Hematopoietic multipotent progenitor cell treated with erythropoietin and hydrocortisone succinate and interleukin-3 and kit ligand, for 17 days (in vitro differentiated cells): ENCODE data around the gene SEPTIN11.
"Not testable (repeated sequence)": the region's sequence is repeated elsewhere in the genome, so short reads cannot be mapped to it uniquely, and the experiment has no call there.

Experiments used
- DNase-seq: peaks from one replicate; pipeline ENCODE4 v3.0.0-alpha.2; 2015; ENCODE audit warnings: low spot score

The SEPTIN11 gene

DNA sequence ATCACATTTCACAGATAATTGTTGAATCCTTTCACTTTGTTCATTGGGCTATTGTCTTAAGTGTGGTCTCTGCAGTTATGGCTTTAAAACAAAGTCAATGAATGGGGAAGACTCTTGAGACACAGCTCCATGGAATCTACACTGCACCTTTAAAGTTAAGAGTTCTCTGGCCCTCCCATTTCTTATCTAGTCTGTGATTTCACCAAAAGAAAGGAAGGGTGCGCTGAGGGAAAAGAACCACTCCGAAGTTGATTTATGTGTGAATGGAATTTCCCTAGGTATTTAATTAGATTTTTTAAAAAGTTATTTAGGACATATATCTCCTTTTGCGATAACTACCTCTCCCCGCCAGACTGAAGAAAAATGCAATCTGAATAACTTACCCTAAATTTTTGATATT, 2.5 kb downstream of the SEPTIN11 start:
- DNase-seq: no peak

DNA sequence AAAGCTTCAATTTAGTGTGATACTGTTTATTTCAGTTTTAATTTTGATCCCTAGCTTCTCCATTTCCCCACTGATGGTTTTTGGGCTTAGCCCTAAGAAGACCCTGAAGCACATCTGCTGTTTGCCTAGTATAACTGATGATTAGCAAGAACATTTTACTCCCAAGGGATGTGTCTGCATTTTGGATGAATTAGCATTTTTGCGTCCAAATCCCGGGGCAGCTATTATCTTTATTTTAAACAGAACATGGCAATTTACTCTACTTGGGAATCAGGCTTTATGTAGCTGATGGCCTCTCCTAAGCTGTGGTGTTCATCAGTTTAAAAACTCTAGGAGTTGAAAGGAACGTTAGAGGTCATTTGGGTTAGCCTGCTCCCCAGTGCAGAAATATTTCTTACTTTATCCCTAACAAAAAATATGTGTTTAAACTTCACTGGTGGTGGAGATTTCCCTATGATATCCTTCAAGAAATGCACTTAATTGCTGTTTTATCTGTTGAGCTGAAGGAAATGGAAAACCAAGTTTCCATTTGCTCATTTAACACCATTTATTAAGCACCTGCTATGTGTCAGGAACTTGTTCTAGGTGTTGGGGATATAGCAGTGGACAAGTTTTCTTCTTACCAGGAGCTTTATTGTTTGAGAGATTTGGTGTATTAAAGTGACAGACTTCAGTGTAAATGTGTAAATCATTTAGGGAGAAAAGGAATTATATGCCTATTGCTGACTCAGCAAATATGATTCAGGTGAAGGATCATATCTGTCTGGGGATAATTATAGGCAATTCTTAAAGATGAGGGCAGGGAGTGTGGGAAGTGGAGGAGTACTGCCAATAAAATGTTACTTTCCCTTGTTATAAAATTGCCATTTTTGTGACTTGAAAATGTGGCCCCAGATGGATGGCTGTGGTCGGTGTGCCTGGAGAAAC, 3.4 kb downstream of the SEPTIN11 start:
- no peak for DNase-seq

DNA sequence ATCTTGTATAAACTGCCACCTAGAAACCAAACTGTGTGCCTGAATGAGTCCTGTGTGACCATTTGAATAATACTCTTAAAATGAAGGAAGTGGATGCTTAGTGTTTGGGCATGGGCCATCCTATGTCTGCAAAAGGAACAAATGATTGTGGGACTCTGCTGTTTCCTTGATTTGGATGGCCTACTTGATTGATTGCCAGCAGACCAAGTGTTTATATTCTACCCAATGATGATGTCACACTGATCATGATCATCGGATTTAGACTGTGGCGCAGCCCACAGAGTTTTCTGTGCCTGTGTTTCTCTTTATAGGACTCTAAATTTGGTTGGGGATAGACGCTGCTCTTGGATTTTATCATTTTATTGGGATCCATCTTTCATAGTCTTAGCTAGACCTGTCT, 4.4 kb downstream of the SEPTIN11 start:
- no peak for DNase-seq

DNA sequence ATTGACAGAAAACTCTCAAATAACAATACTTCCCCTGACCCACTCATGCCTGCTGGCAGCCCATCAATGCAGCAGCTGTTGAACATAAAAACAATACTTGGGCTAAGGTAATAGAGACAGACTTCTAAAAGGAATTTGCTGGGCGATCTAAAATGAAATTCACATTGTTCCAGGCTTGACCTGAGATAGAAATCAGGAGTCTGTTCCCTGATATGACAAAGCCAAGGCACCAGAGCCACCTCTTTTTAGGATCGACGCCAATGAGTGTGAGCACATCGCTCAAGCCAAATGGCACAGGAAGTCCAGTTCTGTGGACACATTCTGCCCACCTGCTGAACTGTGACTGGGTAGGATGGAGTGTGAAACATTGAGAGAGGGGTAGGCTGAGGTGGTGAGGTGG, 4.9 kb downstream of the SEPTIN11 start:
- DNase-seq: no peak

DNA sequence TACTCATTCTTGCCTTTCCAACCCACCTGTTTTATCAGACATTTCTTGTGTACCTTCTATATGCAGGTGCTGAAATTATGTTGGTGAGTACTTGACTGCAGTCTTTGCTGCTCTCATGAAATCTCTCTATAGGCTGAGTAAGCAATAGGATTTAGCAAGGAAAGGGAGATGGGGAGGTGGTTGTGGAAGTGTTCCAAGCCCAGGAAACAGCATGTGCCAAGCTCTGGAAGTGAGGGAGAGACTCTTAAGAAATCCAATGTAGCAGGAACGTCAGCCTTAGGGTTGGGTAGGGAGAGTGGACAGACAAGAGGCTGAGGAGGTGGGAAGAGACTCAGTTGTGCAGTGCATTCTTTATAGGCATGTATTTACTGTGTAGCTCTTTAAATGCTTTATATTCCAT, 5.6 kb downstream of the SEPTIN11 start:
- no peak for DNase-seq

DNA sequence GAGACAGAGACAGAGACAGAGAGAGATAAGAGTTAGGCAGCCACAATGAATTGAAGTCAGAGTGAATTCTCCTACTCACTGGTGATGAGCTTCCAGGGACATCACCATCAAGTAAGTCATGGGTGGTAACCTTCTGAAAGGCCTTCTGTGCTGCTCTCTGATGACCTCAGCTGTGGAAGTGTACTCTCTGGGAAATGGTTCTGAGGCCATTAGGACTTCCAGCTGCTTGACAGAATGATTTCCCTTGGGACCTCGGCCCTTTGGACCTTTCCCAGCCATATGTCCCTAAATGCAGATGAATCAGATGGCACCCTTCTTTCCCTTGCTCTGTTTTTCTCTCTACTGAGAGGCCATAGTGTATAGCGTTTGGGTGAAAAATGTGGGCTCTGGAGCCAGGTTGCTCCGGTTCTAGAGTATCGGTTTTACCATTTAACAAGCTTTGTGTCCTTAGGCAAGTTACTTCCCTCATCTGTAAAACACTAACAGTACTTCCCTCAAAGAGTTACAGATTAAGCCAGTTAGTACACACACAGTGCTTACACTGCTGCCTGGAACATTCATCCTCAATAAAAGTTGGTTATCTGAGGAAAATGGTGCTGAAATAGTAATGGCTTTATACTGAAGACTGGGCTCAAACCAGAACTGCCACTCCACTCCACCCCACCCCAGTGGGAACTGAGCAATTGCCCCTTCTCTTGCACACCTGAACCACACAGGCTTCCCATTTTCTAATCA, 7.6 kb downstream of the SEPTIN11 start:
- no peak for DNase-seq

DNA sequence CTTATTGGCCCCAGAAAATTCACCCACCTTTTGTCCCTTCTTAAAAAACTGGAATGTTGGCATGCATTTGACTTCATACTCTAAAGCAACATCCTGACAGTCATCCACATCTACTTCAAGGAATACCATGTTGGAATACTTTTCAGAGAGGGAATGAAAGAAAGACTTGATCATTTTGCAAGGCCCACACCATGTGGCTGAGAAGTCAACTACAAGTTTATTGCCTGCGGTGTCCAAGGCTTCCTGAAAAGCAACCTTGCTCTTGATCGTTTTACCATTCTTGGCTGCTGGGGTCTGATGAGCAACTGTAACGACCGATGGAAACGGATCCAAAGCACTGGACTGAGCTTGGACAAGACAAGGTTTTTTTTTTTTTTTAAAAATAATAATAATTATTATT, 9.3 kb downstream of the SEPTIN11 start:
- no peak for DNase-seq

DNA sequence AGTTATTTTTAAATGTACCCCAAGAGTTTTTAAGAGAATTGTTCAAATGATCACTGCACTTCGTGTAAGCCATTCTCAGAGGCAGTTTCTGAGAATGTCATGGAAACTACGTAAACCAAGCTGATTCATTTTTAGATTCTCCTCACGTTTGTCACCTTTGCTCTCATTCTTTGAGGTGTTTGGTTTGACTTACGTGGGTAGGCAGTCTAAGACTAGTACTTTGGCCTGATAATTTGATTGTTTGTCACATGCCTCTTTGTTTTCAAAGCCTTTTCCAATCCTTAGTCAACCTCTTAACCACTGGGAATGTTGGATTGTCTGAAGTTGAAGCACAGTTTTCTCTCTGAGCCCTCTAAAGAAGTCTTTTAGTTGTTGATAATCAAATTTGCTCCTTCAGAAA, 10.5 kb downstream of the SEPTIN11 start:
- no peak for DNase-seq

DNA sequence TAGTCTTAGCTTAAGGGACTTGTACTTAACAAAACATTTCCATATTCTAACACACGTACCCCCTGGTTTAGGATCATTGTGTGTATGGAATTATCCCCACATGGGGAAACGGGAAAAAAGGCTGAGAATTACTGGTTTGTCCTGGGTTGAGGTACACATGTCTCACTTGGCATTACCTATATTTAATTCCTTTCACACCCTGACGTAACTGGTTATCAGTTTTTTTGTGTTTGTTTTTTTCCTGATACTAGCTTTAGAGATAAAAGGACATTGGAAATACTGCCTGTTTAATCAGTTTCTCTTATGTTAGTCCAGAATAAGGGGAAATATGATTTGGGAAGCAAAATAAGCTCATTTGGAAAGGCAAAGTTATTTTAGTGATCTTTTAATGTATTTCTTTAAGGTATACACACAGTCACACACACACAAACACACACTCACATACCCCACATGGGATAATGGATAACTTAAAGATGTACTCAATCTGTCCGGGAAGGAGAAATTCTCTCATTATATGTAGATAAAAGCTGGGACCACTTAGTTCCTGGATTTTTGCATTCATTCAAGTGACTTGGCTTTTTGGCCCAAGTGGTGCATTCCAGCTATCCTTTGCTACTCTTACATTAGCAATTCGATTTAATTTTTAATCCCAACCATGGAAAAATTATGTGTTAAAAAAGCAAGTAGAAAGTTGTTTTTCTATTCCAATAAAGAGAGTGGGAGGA, 13.0 kb downstream of the SEPTIN11 start:
- no peak for DNase-seq

DNA sequence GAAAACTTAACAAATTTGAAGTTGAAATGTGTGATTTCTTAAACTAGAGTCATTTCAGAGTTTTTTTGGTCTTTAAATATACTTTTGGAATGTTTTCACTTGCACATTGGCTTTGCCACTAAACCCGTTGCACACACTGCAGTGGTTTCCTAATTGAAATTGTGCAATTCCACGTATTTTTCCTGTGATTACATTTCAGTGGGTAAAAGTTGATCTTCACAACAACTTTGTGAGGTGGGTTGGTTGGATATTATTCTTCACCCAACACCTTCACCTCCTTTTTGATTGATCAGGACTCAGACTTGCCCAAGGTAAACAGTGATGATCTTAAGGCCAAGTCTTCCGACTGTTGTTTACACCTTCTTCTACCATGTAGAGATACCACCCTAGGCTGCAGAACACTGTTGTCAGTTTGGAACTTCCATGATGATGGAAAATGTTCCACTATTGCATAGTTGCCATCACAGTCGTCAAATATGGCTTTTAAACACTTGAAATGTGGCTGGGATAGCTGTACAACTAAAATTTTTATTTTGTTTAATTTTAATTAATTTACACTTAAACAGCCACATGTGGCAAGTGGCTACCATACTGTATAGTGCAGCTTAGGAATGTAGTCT, 13.7 kb downstream of the SEPTIN11 start:
- DNase-seq: no peak

DNA sequence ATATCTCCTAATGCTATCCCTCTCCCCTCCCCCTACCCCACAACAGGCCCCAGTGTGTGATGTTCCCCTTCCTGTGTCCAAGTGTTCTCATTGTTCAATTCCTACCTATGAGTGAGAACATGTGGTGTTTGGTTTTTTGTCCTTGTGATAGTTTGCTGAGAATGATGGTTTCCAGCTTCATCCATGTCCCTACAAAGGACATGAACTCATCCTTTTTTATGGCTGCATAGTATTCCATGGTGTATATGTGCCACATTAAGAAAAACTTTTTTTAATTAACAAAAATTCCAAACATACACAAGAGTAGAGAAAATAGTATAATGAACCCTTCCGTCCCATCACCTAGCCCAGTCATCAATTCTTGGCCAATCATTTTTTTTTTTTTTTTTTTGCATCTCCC, 14.4 kb downstream of the SEPTIN11 start:
- not testable (repeated sequence) for DNase-seq

DNA sequence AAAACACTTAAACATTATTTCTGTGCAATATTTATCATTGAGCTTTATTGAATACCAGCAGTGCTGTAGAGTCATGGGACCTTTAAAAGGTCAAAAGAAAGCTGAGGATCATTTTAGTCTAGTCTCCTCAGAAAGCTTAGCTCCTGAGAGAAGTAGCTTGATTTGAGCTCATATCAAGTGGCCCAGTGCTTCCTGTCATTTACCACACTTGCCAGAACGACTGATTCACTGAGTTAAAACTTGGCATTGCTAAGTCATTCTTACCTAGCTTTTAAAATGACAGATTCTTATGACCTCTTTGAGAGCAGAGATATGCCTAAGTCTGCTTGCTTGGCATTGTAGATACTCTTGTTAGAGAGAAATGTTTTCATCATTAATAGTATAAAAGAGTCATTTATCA, 15.2 kb downstream of the SEPTIN11 start:
- no peak for DNase-seq

DNA sequence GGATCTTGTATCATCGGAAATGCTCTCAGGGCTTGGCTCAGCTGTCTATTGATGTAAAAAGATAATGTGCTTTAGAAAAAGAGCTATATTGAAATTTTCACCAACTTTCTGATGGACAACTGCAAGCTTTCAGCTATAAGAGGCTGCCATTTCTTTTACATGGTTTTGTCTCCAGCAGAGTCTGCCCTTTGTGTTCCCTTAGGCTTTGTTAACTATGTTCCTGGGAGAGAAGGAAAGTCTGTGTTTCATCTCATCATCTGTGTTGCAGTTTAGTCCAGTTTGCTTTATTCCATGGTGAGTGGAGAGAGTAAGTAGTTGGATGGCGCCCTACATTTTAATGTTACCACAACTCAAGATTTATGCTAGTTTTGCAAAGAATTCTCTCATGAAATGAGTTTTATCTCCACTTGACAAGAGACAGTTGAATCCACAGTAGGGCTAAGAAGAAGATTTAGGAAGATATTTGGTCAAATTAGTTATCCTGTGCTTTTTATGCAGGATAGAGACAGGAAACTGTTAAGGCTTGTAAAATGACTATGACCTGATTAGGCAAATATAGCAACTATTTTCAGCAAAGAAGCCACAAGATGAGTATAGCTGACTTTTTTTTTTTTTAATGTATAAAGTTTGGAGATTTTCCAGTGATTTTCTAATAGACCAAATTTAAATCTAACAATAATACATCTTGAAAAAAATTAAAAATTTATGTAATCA, 16.5 kb downstream of the SEPTIN11 start:
- DNase-seq: no peak

DNA sequence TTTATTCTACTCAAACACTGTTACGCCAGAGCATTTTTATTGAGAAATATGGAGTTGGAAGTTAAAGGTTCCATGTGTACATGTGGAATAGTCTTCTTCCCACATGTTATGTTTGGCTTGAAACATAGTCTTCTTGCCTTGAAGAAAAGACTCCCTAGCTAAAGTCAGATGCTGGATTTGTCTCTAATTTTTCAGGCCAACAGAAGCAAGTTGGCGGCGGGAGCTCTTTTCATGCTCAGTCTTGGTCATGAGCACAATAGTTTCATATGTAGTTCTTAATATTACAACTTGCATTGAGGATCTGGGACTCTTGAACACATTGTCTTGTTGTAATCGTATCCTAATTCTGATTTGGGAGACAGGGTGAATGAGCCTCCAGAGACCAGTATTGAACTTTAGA, 19.4 kb downstream of the SEPTIN11 start:
- DNase-seq: no peak

DNA sequence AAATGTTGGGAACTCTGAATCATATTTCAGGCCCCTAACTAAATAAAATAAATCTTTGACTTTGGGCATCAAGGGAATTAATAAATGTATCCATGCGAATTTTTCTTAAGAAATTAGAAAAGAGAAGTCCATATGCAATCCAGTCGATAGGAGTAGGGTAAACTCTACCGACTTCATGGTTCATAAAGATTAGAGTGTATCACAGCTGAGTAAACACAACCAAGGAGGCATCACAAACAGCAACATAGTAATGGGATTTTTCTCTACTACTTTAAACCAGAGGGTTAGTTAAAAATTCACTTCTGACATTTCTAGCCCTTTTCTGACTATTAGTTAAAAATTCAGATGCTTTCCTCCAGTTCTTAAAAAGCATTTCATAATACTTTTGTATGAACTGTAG, 19.9 kb downstream of the SEPTIN11 start:
- DNase-seq: no peak

DNA sequence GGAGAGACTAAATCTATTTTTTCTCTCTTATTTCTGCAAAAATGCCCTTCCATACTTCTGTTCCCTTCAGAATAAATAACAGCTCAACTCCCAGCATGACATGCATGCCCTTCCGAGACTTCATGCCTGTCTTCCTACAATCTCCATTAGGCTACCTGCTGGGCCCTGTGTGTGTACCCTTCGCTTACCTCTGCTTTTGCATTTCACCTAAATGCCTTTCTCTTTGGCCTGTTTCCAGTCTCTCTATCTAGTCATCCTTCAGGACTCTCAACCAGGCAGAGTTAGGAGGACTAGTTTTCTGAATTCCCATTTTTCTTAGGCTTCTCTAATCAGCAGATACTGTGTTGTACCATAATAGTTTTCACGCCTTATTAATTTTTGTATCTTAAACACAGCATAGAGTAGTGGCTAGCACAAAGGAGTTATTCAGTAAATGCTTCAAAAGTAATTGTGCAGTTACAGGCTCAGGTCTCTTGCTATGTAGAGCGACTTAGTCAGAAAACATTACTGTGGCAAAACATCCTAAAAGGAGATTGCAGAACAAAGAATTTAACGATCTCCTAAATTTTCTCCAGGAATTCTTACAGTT, 20.5 kb downstream of the SEPTIN11 start:
- DNase-seq: no peak

DNA sequence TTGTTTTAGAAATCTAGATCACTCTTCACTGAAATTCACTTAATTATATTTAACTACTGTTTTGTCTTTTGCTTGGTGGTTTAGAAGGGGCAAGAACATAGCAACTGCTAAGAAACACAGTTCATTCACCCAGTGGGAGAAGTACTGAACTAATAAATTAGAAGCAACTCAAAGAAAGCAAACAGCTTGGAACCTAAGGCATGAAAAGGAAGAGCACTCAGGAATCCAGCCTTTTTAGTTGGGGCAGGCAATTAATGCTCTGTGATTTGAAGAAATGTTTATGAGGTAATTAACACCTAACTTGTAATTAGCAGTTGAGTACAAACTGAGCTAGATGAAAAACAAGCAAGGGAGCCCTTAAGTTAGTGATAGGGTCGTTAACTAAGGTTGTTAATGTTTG, 22.8 kb downstream of the SEPTIN11 start:
- DNase-seq: no peak

DNA sequence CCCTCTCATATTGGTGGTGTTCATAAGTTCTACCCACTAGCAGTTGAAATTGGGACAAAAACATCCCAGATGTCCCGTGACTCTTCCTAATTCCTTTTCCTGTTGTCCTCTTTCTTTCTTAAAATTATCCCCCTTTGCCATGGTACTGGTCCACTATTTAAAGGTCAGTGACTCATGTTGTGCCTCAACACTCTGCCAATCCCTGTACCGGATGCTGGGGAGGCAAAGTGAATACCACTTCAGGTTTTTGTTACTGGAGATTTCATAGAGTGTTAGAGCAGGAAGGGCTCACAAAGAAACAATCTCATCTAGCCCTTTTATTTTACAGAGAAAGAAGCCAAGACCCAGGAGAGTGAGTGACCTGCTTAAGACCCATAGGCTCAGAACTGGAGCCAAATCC, 24.6 kb downstream of the SEPTIN11 start:
- DNase-seq: no peak

DNA sequence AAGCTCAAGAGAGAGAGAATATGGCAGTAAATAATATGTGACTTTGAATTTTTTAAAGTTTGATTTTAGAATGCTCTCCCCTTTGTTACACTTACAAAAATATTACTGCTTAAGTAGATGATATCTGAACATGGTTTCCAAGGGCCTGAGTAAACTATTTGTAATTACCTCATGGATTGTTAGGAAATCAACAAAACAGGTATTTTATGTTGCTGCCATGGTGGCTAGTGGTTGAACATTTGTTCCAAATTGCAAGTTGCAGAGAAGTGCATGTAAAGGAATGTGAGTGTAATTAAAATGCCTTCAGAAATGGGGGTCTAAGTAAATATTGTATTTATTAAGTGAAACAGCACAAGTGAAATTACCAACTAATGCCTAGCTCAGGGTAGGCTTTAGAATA, 27.6 kb downstream of the SEPTIN11 start:
- no peak for DNase-seq

DNA sequence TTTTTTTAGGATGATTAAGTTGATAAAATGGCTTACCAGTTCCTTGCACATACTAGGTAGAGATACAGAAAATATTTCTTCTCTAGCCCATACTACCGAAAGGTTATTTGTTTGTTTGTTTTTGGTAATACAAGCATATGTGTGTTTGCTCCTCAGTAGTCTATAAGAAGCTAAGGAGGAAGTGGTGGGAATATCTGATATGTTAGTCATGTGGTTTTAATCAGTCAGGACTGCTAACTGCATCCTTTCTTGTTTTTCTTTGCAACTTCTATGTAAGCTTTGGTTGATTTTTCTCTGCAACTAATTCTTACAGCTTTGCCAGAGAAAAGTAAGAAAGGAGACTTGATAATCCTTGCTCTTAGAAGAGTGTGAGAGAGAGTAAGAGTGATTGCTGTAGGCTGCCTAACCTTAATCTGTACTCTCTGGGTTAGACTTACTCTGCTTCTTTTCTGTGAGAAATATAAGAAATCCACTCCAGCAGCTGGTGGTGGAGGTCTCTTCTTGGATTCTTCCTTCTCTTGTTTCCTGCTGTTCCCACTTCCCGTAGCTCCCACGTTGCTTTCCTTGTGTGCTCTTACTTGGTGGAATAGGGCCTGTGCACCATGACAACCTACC, 28.3 kb downstream of the SEPTIN11 start:
- DNase-seq: no peak

DNA sequence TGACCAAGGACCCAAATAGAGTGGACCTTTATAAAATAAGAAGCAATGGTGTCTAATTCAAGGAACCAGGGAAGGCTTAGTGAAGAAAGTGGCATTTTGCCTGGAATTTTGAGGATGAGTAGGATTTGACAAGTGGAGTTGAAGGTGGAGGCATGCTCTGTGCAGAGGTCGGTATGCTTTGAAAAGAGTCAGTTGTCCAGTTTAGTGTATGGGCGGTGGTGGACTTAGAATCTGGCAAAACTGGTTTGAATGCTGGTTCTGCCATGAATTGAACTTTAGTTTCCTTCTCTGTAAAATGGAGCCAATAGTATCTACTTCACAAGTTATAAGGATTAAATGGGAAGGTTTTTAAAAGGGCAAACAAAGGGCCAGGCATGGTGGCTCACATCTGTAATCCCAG, 29.7 kb downstream of the SEPTIN11 start:
- DNase-seq: no peak
